SK-N-SH treated with all-trans-retinoic acid at 6 μM for 48 hours (cell line): ENCODE measurements around the gene TNS4.

Source experiments
- ATAC-seq: fragments of 200-7000 bp; cut with Tn5 transposase; 3 replicates; pipeline ENCODE4 v1.9.1; 2020; ENCODE audit warnings: mild to moderate bottlenecking, moderate library complexity
- ARNTL ChIP-seq: fragments of 450-650 bp; formaldehyde crosslinking; IDR thresholded peaks from 2 replicates; pipeline ENCODE4 v1.5.0; 2020; ENCODE audit warnings: low read depth, mild to moderate bottlenecking, moderate library complexity, borderline replicate concordance
- CREB5 ChIP-seq: fragments of 250-450 bp; sonication (Bioruptor Pico); IDR thresholded peaks from 2 replicates; pipeline ENCODE4 v1.5.1; 2020; ENCODE audit warnings: low read depth, mild to moderate bottlenecking, moderate library complexity
- CSDC2 ChIP-seq: fragments of 250-450 bp; sonication (Bioruptor Pico); IDR thresholded peaks from 2 replicates; pipeline ENCODE4 v1.5.0; 2020; ENCODE audit warnings: mild to moderate bottlenecking, moderate library complexity
- GLIS3 ChIP-seq: fragments of 250-450 bp; sonication (Bioruptor Pico); IDR thresholded peaks from 2 replicates; pipeline ENCODE4 v1.5.0; 2020; ENCODE audit warnings: mild to moderate bottlenecking, moderate library complexity
- ISL1 ChIP-seq: fragments of 250-450 bp; sonication (Bioruptor Pico); IDR thresholded peaks from 2 replicates; pipeline ENCODE4 v2.1.2; 2022; ENCODE audit warnings: mild to moderate bottlenecking, moderate library complexity
- OSR1 ChIP-seq: fragments of 250-450 bp; sonication (Bioruptor Pico); IDR thresholded peaks from 2 replicates; pipeline ENCODE4 v1.8.0; 2022; ENCODE audit warnings: moderate library complexity, mild to moderate bottlenecking, inconsistent platforms
- PPARA ChIP-seq: fragments of 250-450 bp; sonication (Bioruptor Pico); IDR thresholded peaks from 2 replicates; pipeline ENCODE4 v1.5.0; 2020; ENCODE audit warnings: mild to moderate bottlenecking, borderline replicate concordance
- RARB ChIP-seq: fragments of 250-450 bp; sonication (Bioruptor Pico); IDR thresholded peaks from 2 replicates; pipeline ENCODE4 v1.8.0; 2021; ENCODE audit warnings: mild to moderate bottlenecking, moderate library complexity
- SNAI2 ChIP-seq: fragments of 250-450 bp; sonication (Bioruptor Pico); IDR thresholded peaks from 2 replicates; pipeline ENCODE4 v1.5.0; 2020; ENCODE audit warnings: mild to moderate bottlenecking, moderate library complexity
- ZFP3 ChIP-seq: fragments of 250-450 bp; sonication (Bioruptor Pico); IDR thresholded peaks from 2 replicates; pipeline ENCODE4 v1.5.0; 2020; ENCODE audit warnings: mild to moderate bottlenecking, moderate library complexity
- ZNF70 ChIP-seq: fragments of 450-650 bp; formaldehyde crosslinking; IDR thresholded peaks from 2 replicates; pipeline ENCODE4 v1.5.0; 2020; ENCODE audit warnings: mild to moderate bottlenecking, moderate library complexity
- ZNF8 ChIP-seq: fragments of 450-650 bp; formaldehyde crosslinking; IDR thresholded peaks from 2 replicates; pipeline ENCODE4 v1.5.0; 2020; ENCODE audit warnings: mild to moderate bottlenecking, moderate library complexity
- TF ChIP-seq, protein P1 (sequence below): fragments of 250-450 bp; sonication (Bioruptor Pico); IDR thresholded peaks from 2 replicates; pipeline ENCODE4 v1.8.0; 2021; ENCODE audit warnings: low read depth, mild to moderate bottlenecking, moderate library complexity, borderline replicate concordance
- TF ChIP-seq, protein P2 (sequence below): fragments of 250-450 bp; sonication (Bioruptor Pico); IDR thresholded peaks from 2 replicates; pipeline ENCODE4 v1.5.0; 2020; ENCODE audit warnings: mild to moderate bottlenecking, moderate library complexity

Gene TNS4

GRCh38 chr17:40475234-40475908 is 26.1 kb downstream of the TNS4 start (continued):
- TF ChIP-seq, protein P1, sequence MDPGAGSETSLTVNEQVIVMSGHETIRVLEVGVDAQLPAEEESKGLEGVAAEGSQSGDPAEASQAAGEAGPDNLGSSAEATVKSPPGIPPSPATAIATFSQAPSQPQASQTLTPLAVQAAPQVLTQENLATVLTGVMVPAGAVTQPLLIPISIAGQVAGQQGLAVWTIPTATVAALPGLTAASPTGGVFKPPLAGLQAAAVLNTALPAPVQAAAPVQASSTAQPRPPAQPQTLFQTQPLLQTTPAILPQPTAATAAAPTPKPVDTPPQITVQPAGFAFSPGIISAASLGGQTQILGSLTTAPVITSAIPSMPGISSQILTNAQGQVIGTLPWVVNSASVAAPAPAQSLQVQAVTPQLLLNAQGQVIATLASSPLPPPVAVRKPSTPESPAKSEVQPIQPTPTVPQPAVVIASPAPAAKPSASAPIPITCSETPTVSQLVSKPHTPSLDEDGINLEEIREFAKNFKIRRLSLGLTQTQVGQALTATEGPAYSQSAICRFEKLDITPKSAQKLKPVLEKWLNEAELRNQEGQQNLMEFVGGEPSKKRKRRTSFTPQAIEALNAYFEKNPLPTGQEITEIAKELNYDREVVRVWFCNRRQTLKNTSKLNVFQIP (CRISPR knock-in tag) = no peak
- TF ChIP-seq SNAI2 (CRISPR knock-in tag) = no peak
- no peak for TF ChIP-seq ISL1 (CRISPR knock-in tag)

GRCh38 chr17:40474419-40475002 is 26.9 kb downstream of the TNS4 start:
- TF ChIP-seq, protein P1 (CRISPR knock-in tag) = no peak
- TF ChIP-seq ARNTL (CRISPR knock-in tag) (no peak), ZNF70 (CRISPR knock-in tag) (no peak), CREB5 (CRISPR knock-in tag) (no peak), PPARA (CRISPR knock-in tag) (no peak), GLIS3 (CRISPR knock-in tag) (no peak)
- ATAC-seq = no peak

DNA sequence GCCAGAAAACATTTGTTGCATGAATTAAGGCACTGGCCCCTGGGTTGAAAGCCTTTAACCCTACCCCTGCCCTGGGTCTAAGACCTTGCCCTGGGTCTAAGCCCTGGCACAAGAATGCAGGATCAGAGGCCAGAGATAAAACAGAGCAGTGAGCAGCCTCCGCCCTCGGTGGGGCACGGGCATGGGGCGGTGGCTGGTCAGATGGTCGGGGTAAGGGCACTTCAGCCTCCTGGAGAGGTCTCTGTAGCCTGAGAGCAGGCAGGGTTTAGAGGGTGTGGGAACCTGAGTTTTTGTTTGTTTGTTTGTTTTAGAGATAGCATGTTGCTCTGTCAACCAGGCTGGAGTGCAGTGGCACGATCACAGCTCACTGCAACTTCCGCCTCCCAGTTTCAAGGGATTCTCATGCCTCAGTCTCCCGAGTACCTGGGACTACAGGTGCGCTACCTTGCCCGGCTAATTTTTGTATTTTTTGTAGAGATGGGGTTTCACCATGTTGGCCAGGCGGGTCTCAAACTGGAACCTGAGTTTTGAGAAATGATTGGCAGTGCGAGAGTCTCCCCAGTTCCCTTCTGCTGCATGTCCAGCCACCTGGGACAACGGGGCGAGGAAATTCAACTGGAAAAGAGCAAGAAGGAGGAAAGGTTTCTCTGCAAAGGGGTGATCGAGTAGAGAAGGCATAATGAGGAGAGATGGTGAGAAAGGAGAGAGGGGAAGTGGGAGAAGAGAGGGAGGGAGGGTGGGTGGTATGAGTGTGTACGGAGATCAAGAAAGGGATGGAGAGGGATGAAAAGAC is 27.7 kb downstream of the TNS4 start:
- ATAC-seq = no peak
- TF ChIP-seq CSDC2 = no peak
- TF ChIP-seq ISL1 (CRISPR knock-in tag) = no peak
- no peak for TF ChIP-seq ZFP3 (CRISPR knock-in tag)
- no peak for TF ChIP-seq SNAI2 (CRISPR knock-in tag)
- TF ChIP-seq, protein P2, sequence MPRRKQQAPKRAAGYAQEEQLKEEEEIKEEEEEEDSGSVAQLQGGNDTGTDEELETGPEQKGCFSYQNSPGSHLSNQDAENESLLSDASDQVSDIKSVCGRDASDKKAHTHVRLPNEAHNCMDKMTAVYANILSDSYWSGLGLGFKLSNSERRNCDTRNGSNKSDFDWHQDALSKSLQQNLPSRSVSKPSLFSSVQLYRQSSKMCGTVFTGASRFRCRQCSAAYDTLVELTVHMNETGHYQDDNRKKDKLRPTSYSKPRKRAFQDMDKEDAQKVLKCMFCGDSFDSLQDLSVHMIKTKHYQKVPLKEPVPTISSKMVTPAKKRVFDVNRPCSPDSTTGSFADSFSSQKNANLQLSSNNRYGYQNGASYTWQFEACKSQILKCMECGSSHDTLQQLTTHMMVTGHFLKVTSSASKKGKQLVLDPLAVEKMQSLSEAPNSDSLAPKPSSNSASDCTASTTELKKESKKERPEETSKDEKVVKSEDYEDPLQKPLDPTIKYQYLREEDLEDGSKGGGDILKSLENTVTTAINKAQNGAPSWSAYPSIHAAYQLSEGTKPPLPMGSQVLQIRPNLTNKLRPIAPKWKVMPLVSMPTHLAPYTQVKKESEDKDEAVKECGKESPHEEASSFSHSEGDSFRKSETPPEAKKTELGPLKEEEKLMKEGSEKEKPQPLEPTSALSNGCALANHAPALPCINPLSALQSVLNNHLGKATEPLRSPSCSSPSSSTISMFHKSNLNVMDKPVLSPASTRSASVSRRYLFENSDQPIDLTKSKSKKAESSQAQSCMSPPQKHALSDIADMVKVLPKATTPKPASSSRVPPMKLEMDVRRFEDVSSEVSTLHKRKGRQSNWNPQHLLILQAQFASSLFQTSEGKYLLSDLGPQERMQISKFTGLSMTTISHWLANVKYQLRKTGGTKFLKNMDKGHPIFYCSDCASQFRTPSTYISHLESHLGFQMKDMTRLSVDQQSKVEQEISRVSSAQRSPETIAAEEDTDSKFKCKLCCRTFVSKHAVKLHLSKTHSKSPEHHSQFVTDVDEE (CRISPR knock-in tag) = no peak
- TF ChIP-seq RARB (CRISPR knock-in tag) = no peak
- TF ChIP-seq ZNF8 (CRISPR knock-in tag) = no peak
- TF ChIP-seq ARNTL (CRISPR knock-in tag) = no peak
- no peak for TF ChIP-seq GLIS3 (CRISPR knock-in tag)

DNA sequence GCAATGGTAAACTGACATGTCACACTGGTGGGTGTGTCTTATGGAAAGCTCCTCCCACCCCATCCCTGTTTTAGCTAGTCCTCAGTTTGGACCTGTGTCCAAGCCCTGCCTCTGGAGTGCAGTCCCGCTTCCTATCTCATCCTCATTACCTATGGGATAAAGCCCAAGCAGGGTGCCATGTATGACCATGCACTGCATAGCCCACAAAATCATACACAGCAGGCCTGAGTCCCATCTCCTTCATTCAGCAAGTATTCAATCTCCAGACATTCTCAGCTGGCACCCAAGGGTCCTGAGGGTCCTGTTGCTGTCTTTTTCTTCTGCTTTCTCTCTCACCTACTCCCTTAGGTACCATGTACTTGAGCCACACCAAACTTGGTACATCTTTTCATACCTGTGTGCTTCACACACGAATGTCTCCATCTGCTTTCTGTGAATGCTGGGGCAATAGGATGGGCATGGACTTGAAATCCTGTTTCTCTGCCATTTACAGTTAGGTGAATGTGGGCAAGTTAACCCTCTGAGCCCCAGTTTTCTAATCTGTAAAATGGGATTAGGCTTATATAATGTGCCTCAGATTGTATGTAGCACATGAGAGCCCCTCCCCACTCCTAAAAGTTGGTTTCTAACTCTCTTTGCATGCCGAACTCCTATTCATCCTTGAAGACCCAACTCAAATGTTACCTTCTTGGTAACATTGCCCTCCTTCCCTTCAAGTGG is 28.5 kb downstream of the TNS4 start:
- ATAC-seq = no peak
- TF ChIP-seq OSR1 (CRISPR knock-in tag) (no peak), ZFP3 (CRISPR knock-in tag) (peak; percentile 85)
- TF ChIP-seq, protein P2 (CRISPR knock-in tag) = no peak
- TF ChIP-seq, all 23 proteins: peak for 1
